Occipital lobe (tissue), 2 donors: ENCODE data around the gene GAL3ST2. TPM values are rescaled to one million over a fixed set of nuclear protein-coding genes. Genes with fewer than 3 reads are reported as not detected.
"Not testable (repeated sequence)": the region's sequence is repeated elsewhere in the genome, so short reads cannot be mapped to it uniquely, and the experiment has no call there.

ENCODE experiments used
- DNase-seq: peaks from one replicate; lab custom pipeline; 2025; lab: John Stamatoyannopoulos, UW
- total RNA-seq: library from RNA; depleted of rRNA; stranded (reverse); fragments of >200 nt; gene quantifications from one replicate; pipeline ENCODE4 v1.2.3, GENCODE V29; 2014

Gene GAL3ST2
- total RNA-seq, 1 donor from 2014 or later, result 0.16 TPM

GRCh38 chr2:241818229-241818942 lies 41.8 kb downstream of the GAL3ST2 start:
- DNase-seq, result no peak

- DNase-seq, result no peak
Measured at GRCh38 chr2:241818943-241819270, 42.3 kb downstream of the GAL3ST2 start.

DNA sequence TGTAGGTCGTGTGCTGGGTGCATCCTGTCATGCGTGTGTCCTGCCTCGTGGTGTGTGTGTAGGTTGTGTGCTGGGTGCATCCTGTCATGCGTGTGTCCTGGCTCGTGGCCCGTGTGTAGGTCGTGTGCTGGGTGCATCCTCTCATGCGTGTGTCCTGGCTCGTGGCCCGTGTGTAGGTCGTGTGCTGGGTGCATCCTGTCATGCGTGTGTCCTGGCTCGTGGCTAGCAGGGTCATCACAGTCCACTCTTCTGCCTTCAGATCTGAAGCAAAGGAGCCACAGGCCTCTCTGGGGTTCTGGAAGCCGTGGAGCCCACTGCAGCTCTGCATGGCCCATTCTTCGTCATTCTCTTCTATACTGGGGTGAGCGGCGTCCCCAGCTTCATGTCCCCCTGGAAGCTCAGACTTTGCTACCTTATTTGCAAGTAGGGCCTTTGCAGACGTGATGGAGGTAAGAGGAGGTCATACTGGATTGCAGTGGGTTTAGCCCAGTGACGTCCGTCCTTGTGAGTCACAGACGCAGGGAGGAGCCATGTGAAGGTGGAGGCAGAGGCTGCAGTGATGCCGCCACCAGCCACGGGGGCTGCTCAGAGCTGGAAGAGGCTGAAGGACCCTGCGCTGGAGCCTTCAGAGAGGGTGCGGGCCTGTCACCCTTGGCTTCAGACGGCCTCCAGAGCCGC lies 43.5 kb downstream of the GAL3ST2 start:
- not testable (repeated sequence) for DNase-seq

DNA sequence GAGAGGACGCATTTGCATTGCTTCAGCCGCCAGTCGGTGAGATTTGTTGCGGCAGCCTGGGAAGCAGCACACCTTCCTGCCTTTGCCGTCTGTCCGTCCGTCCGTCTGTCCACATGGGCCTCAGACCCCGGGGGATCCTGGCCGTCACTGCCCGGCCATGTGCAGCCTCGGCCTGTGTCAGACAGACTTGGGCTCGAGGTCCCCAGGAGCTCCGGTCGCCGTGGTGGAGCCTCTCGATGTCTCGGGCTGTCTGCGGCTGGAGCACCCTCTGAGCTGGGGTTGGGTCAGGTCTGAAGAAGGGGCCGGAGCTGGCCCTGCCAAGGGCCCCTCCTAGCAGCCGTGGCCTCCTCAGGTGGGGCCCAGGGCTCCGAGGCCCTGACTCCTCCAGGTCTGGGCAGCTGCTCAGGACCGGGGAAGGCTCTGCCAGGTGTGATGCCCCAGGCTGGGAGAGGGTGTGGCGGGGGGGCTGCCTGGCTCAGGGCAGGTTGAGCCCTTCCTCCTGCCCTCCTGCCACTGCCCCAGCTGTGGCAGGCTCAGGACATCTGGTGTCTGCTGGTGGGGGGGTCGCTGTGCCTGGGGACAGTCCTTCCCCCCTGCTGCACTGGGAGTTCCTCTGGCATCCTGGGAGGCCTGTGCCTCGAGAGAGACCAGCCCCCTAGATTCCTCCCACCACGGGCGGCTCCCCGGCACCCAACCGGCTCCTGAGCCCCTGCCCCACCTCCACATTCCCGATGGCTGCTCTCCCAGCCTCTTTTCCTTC lies 44.2 kb downstream of the GAL3ST2 start:
- no peak for DNase-seq

DNA sequence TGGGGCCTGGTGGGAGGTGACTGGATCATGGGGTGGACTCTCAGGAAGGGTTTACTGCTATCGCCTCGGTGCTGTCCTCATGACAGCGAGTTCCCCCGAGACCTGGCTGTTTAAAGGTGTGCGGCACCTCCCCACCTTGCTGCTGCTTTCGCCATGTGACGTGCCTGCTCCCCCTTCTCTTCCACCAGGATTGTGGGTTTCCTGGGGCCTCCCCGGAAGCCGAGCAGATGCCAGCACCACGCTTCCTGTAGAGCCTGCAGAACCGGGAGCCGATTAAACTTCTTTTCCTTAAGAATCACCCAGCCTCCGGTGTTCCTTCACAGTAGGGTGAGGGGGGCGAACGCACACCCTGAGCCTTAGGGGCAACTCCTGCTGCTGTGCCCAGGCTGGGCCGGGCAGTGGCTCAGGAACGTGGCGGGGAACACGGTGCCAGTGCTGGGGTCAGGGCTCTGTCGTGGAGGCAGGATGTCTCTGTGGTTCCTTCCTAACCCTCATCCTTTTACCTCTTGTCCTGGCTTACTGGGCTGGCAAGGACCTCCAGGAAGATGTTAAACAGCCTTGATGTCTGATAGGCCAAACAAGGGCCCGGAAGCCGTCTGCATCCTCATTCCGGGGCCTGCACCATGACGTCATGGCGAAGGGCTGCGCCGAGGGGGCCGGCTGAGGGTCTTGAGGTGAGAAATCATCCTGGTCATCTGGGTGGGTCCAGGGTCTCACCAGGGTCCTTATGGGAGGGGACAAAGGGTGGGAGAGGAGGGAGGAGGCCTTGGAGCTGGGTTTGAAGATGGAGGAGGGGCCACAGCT lies 45.0 kb downstream of the GAL3ST2 start:
- no peak for DNase-seq

DNA sequence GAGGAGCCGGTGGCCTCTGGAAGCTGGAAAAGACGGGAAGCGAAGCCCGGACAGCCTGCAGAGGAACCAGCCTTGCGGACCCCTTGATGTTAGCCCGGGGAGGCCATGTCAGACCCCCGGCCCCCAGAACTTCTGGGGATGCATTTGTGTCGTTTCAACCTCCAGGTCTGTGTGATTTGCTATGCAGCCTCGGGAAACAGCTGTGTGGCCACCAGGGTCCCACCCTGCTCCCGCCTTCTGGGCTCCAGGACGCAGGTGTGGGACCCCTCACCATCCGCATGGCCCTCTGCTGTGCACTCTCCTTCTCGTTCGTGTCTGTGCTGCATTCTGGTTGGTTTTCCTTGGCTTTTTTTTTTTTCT lies 45.6 kb downstream of the GAL3ST2 start:
- no peak for DNase-seq

- not testable (repeated sequence) for DNase-seq
Measured at GRCh38 chr2:241823531-241824437, 47.2 kb downstream of the GAL3ST2 start.

- DNase-seq, result no peak
Measured at GRCh38 chr2:241827394-241827793, 50.8 kb downstream of the GAL3ST2 start.

GRCh38 chr2:241833101-241833663 lies 56.6 kb downstream of the GAL3ST2 start:
- DNase-seq, result no peak

GRCh38 chr2:241833756-241834526 lies 57.3 kb downstream of the GAL3ST2 start:
- DNase-seq, result not testable (repeated sequence)

- no peak for DNase-seq
Measured at GRCh38 chr2:241834527-241835210, 58.0 kb downstream of the GAL3ST2 start.

GRCh38 chr2:241835611-241836010 lies 59.0 kb downstream of the GAL3ST2 start:
- DNase-seq, result no peak

DNA sequence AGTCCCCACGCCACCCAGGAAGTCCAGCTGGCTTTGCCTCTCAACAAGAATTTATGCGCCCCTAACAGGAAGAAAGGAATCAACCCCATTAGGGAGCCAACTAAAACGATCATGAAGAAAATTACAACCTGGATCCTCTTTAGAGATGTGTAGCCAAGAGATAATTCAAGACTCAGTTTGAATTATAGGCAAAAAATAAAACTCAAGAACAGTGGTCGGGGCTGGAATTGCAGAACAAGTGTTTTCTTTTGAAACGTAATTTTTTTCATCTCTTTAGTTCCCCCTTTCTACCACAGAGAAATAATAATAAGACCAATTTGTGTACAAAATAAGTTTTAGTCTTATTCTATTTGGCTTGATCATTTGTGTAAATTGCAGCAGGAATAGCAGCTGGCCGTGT lies 59.7 kb downstream of the GAL3ST2 start:
- no peak for DNase-seq

GRCh38 chr2:241837197-241837965 lies 60.8 kb downstream of the GAL3ST2 start:
- DNase-seq, result no peak

DNA sequence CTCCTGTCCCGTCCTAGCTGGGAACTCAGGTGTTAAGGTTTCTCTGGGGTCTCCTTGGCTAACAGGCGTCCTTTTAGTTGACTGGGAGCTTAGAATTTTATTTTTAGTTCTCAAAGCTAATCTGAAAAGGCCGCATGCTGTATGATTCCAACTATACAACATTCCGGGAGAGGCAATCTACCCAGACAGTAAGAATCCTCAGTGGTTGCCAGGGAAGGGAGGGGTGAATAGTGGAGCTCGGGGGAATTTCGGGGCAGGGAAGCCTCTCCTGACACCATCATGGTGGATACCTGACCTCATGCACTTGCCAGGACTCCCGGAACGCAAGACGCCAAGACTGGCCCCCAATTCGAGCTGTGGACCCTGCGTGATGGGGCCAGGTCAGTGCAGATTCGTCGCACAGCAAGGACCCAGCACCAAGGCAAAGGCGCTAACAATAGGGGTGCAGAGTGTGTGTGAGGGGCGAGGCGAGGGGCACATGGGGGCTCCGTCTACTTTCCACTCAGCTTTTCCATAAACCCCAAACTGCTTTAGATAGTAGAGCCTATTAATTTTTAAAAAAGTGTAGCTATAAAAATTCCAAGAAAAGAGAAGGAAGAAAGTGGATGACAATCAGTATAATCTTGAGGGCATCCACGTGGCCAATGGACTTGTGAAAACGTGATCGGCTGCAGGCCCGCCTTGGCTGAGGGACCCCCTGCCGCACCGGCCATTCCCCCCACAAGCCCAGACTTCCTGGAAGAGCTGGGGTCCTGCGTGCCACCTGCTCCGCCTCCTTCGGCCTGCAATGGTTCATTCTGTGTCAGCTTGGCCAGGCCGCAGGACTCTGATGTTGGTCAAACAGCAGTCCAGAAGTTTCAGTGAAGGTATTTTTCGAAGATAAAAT lies 64.8 kb downstream of the GAL3ST2 start:
- DNase-seq, result no peak

DNA sequence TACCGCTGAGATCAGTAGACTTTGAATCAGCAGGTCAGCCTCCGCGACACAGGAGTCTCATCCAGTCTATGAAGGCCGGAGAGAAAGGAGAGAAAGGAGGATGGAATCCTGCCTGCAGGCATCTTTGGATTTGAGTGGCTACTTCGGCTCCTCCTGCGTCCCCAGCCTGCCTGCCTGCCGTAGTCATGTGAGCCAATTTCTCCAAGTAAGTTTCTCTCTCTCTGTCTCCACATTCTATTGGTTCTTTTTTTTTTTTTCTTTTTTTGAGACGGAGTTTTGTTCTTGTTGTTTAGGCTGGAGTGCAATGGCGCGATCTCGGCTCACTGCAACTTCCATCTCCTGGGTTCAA lies 65.4 kb downstream of the GAL3ST2 start:
- DNase-seq, result no peak

DNA sequence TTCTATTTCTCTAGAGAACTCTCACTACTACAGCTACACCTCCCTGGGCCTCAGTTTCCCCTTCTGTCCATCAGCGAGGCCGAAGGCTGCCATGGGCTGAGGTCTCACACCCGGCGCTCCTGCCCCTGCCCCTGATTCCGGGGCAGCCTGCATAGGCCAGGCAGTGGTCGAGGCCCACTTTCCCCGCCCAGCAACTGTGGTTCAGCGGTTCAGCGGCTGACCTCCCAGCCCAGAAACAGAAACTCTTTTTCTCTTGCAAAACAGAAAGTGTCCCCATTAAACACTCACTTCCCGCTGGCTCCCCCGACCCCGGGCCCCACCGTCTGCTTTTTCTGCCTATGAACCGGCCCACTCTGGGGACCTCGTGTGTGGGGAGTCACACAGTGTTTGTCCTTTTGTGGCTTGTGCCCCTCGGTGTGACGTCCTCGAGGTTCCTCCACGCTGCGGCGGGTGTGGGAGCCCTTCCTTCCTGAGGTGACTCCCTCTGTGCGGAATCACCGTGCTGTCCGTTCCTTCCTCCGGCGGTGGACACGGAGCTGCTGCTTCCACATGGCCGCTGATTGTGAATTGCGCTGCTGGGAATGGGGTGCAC lies 66.1 kb downstream of the GAL3ST2 start:
- DNase-seq, result no peak
